NB4 (cell line): Measurements from ENCODE around the gene FRYL.

Source experiments
- MAX ChIP-seq: IDR thresholded peaks from 2 replicates; pipeline ENCODE4 v1.6.1; 2011; ENCODE audit warnings: low read depth, low read length
- POLR2A ChIP-seq: IDR thresholded peaks from 2 replicates; pipeline ENCODE4 v1.6.1; 2011; ENCODE audit warnings: mild to moderate bottlenecking; ENCODE audit not compliant: insufficient read length; ENCODE audit errors: extremely low read depth

GRCh38 chr4:48681856-48682255, 98.2 kb downstream of the FRYL start:
- TF ChIP-seq POLR2A = no peak
- no peak for TF ChIP-seq MAX
